HG02588 (cell line): ENCODE results near the gene RHOBTB3.

ENCODE experiments used
- ATAC-seq: cut with Tn5 transposase; IDR thresholded peaks from one replicate; pipeline ENCODE4 v1.9.1; 2021; ENCODE audit warnings: mild to moderate bottlenecking, moderate library complexity; ENCODE audit not compliant: unreplicated experiment

The RHOBTB3 gene

GRCh38 chr5:95761771-95762651, 30.9 kb downstream of the RHOBTB3 start:
- no peak for ATAC-seq

GRCh38 chr5:95762652-95763041, 31.5 kb downstream of the RHOBTB3 start:
- no peak for ATAC-seq

GRCh38 chr5:95763941-95764340, 32.8 kb downstream of the RHOBTB3 start:
- no peak for ATAC-seq

GRCh38 chr5:95768731-95769130, 37.6 kb downstream of the RHOBTB3 start:
- ATAC-seq, result no peak

GRCh38 chr5:95770830-95771708, 39.9 kb downstream of the RHOBTB3 start:
- ATAC-seq, result no peak

GRCh38 chr5:95771892-95772291, 40.8 kb downstream of the RHOBTB3 start:
- ATAC-seq, result no peak

- no peak for ATAC-seq
These were observed 42.4 kb downstream of the RHOBTB3 start for GRCh38 chr5:95773335-95774059.

- no peak for ATAC-seq
These were observed 46.3 kb downstream of the RHOBTB3 start for GRCh38 chr5:95777441-95777840.

- no peak for ATAC-seq
These were observed 47.7 kb downstream of the RHOBTB3 start for GRCh38 chr5:95778713-95779436.

- ATAC-seq, result no peak
These were observed 48.5 kb downstream of the RHOBTB3 start for GRCh38 chr5:95779611-95780010.

- no peak for ATAC-seq
These were observed 49.5 kb downstream of the RHOBTB3 start for GRCh38 chr5:95780597-95780996.

GRCh38 chr5:95781101-95781583, 50.0 kb downstream of the RHOBTB3 start:
- ATAC-seq, result peak; percentile 95

- no peak for ATAC-seq
These were observed 51.0 kb downstream of the RHOBTB3 start for GRCh38 chr5:95782181-95782580.

GRCh38 chr5:95783661-95784060, 52.5 kb downstream of the RHOBTB3 start:
- ATAC-seq, result no peak

- no peak for ATAC-seq
These were observed 53.6 kb downstream of the RHOBTB3 start for GRCh38 chr5:95784514-95785302.

- ATAC-seq, result no peak
These were observed 55.8 kb downstream of the RHOBTB3 start for GRCh38 chr5:95786821-95787418.

GRCh38 chr5:95788493-95788892, 57.4 kb downstream of the RHOBTB3 start:
- no peak for ATAC-seq

- no peak for ATAC-seq
These were observed 60.6 kb downstream of the RHOBTB3 start for GRCh38 chr5:95791751-95792150.

- no peak for ATAC-seq
These were observed 63.0 kb downstream of the RHOBTB3 start for GRCh38 chr5:95794070-95794516.
